Diencephalon (tissue), 1 donor: ENCODE data around the gene DNMT3A. TPM values are rescaled to one million over a fixed set of nuclear protein-coding genes. Genes with fewer than 3 reads are reported as not detected.
A peak's percentile ranks its signal among the peaks of the same experiment; 100 is the strongest.

Experiments used
- small RNA-seq: library from RNA; depleted of rRNA; stranded (forward); fragments of <200 nt; gene quantifications from one replicate; pipeline ENCODE3, GENCODE V24; 2014
- total RNA-seq: library from RNA; depleted of rRNA; stranded (reverse); fragments of >200 nt; gene quantifications from one replicate; pipeline ENCODE4 v1.2.3, GENCODE V29; 2014

DNMT3A gene
- total RNA-seq, result 90.4 TPM

GRCh38 chr2:25341753-25342371 lies at the start of gene DNMT3A:
TSS of gene DNMT3A (minus strand) at chr2:25341925. CDS start at chr2:25313984, 27,941 bp downstream.

Small RNAs within 50 kb of the gene (small RNA-seq; reads per million reads assigned to genes)
- gene MIR1301, result 45.0 reads per million, percentile 96 among the genes with 10 or more reads in this experiment

Other genes starting within 250 kb of the DNMT3A start
- gene POMC, start 173.3 kb downstream of the DNMT3A start, total RNA-seq, result 5.3 TPM